ENCODE measurements around the gene ASTN1.

The ASTN1 gene

GRCh38 chr1:176987016-176987415, 177.5 kb downstream of the ASTN1 start:
- no peak overlapping the region for H3K27ac ChIP-seq
- no peak for TF ChIP-seq CTCF (conservative IDR thresholded peaks at IDR 0.05)

GRCh38 chr1:176983731-176984130, 180.8 kb downstream of the ASTN1 start:
- no peak overlapping the region for H3K27ac ChIP-seq
- TF ChIP-seq CTCF (conservative IDR thresholded peaks at IDR 0.05) = no peak

- TF ChIP-seq CTCF (conservative IDR thresholded peaks at IDR 0.05) = no peak
- H3K27ac ChIP-seq = no peak overlapping the region
These were observed 187.7 kb downstream of the ASTN1 start for GRCh38 chr1:176976771-176977170.

GRCh38 chr1:176976225-176976624, 188.3 kb downstream of the ASTN1 start:
- TF ChIP-seq CTCF (conservative IDR thresholded peaks at IDR 0.05) = no peak

GRCh38 chr1:176964687-176965086, 199.8 kb downstream of the ASTN1 start:
- H3K27ac ChIP-seq = no peak overlapping the region
- TF ChIP-seq CTCF (conservative IDR thresholded peaks at IDR 0.05) = no peak

More at GRCh38 chr1:176976225-176976624, 188.3 kb downstream of the ASTN1 start:
- H3K27ac ChIP-seq = no peak overlapping the region

GRCh38 chr1:176963181-176963580, 201.3 kb downstream of the ASTN1 start:
- no peak for TF ChIP-seq CTCF (conservative IDR thresholded peaks at IDR 0.05)
- no peak overlapping the region for H3K27ac ChIP-seq

GRCh38 chr1:176961678-176962077, 202.8 kb downstream of the ASTN1 start:
- H3K27ac ChIP-seq = no peak overlapping the region
- no peak for TF ChIP-seq CTCF (conservative IDR thresholded peaks at IDR 0.05)
